Ishikawa (cell line): ENCODE results near the gene ZNF800.
A peak's percentile ranks its signal among the peaks of the same experiment; 100 is the strongest.

Experiments
- CEBPB ChIP-seq: IDR thresholded peaks from 2 replicates; pipeline ENCODE4 v1.6.1; 2012
- CREB1 ChIP-seq: IDR thresholded peaks from 2 replicates; pipeline ENCODE4 v1.6.1; 2012; ENCODE audit warnings: low read depth
- EGR1 ChIP-seq: IDR thresholded peaks from 2 replicates; pipeline ENCODE4 v1.6.1; 2012
- EP300 ChIP-seq: IDR thresholded peaks from 2 replicates; pipeline ENCODE4 v1.6.1; 2012; ENCODE audit warnings: borderline replicate concordance
- FOXM1 ChIP-seq: IDR thresholded peaks from 2 replicates; pipeline ENCODE4 v1.6.1; 2012; ENCODE audit warnings: low read depth, borderline replicate concordance
- MAX ChIP-seq: IDR thresholded peaks from 2 replicates; pipeline ENCODE4 v1.6.1; 2012
- NFIC ChIP-seq: IDR thresholded peaks from 2 replicates; pipeline ENCODE4 v1.6.1; 2012
- RAD21 ChIP-seq: IDR thresholded peaks from 2 replicates; pipeline ENCODE4 v1.6.1; 2012; ENCODE audit warnings: low read depth
- REST ChIP-seq: IDR thresholded peaks from 2 replicates; pipeline ENCODE4 v1.6.1; 2012; ENCODE audit warnings: low read depth, mild to moderate bottlenecking
- TAF1 ChIP-seq: IDR thresholded peaks from 2 replicates; pipeline ENCODE4 v1.6.1; 2012; ENCODE audit warnings: low read depth, mild to moderate bottlenecking
- TCF12 ChIP-seq: IDR thresholded peaks from 2 replicates; pipeline ENCODE4 v1.6.1; 2012; ENCODE audit warnings: low read depth
- TEAD4 ChIP-seq: IDR thresholded peaks from 2 replicates; pipeline ENCODE4 v1.6.1; 2012
- USF1 ChIP-seq: IDR thresholded peaks from 2 replicates; pipeline ENCODE4 v1.6.1; 2012
- YY1 ChIP-seq: IDR thresholded peaks from 2 replicates; pipeline ENCODE4 v1.6.1; 2012; ENCODE audit warnings: low read depth
- ZBTB7A ChIP-seq: IDR thresholded peaks from 2 replicates; pipeline ENCODE4 v1.6.1; 2012; ENCODE audit warnings: low read depth

The ZNF800 gene

GRCh38 chr7:127392566-127393367, at the start of gene ZNF800:
Gene ZNF800, minus strand, starts transcription at chr7:127392708. Its CDS starts 1,151 bp downstream, at chr7:127391557.
- TF ChIP-seq EGR1 (peak; percentile 47; the same call in 1 of the 2 replicates), CEBPB (no peak), CREB1 (no peak), TAF1 (peak; percentile 90), REST (no peak), MAX (peak; percentile 51; the same call in 1 of the 2 replicates), TCF12 (peak; percentile 11; the same call in 1 of the 2 replicates), NFIC (no peak), YY1 (no peak), EP300 (no peak), ZBTB7A (no peak), TEAD4 (no peak), FOXM1 (no peak), RAD21 (no peak), USF1 (peak; percentile 56)

- TF ChIP-seq NFIC = no peak
- TF ChIP-seq TEAD4 = no peak
- TF ChIP-seq ZBTB7A = no peak
- TF ChIP-seq TAF1 = no peak
Measured at GRCh38 chr7:127440206-127440605, 47.7 kb upstream of the ZNF800 start.

- no peak for TF ChIP-seq TCF12
- no peak for TF ChIP-seq NFIC
- TF ChIP-seq REST = no peak
- TF ChIP-seq TAF1 = no peak
- no peak for TF ChIP-seq MAX
- TF ChIP-seq CEBPB = no peak
- TF ChIP-seq FOXM1 = no peak
- no peak for TF ChIP-seq USF1
- TF ChIP-seq TEAD4 = no peak
- TF ChIP-seq ZBTB7A = no peak
- TF ChIP-seq EP300 = no peak
Measured at GRCh38 chr7:127438836-127439235, 46.3 kb upstream of the ZNF800 start.

- TF ChIP-seq FOXM1 = no peak
- 0 out of 2 replicates have a peak, but pooled peaks have one; percentile 32 for TF ChIP-seq TEAD4
- TF ChIP-seq NFIC = 0 out of 2 replicates have a peak, but pooled peaks have one; percentile 7
Measured at GRCh38 chr7:127437837-127438236, 45.3 kb upstream of the ZNF800 start.

- no peak for TF ChIP-seq RAD21
- no peak for TF ChIP-seq MAX
- no peak for TF ChIP-seq EGR1
- TF ChIP-seq TEAD4 = no peak
Measured at GRCh38 chr7:127437241-127437640, 44.7 kb upstream of the ZNF800 start.

GRCh38 chr7:127419196-127419595, 26.7 kb upstream of the ZNF800 start:
- TF ChIP-seq RAD21 = no peak
- TF ChIP-seq CREB1 = no peak
- no peak for TF ChIP-seq NFIC
- TF ChIP-seq REST = no peak
- no peak for TF ChIP-seq EGR1
- TF ChIP-seq MAX = no peak
- TF ChIP-seq EP300 = no peak
- no peak for TF ChIP-seq CEBPB
- TF ChIP-seq TCF12 = no peak
- TF ChIP-seq TEAD4 = no peak
- no peak for TF ChIP-seq USF1
- TF ChIP-seq TAF1 = no peak
- no peak for TF ChIP-seq YY1
